T follicular helper cell (primary cell): ENCODE measurements around the gene RBKS.
A peak's percentile ranks its signal among the peaks of the same experiment; 100 is the strongest.
"Not testable (repeated sequence)": the region's sequence is repeated elsewhere in the genome, so short reads cannot be mapped to it uniquely, and the experiment has no call there.

Source experiments
- DNase-seq: peaks from one replicate; pipeline ENCODE4 v3.0.0-alpha.2; 2020; ENCODE audit warnings: low read depth

RBKS gene

DNA sequence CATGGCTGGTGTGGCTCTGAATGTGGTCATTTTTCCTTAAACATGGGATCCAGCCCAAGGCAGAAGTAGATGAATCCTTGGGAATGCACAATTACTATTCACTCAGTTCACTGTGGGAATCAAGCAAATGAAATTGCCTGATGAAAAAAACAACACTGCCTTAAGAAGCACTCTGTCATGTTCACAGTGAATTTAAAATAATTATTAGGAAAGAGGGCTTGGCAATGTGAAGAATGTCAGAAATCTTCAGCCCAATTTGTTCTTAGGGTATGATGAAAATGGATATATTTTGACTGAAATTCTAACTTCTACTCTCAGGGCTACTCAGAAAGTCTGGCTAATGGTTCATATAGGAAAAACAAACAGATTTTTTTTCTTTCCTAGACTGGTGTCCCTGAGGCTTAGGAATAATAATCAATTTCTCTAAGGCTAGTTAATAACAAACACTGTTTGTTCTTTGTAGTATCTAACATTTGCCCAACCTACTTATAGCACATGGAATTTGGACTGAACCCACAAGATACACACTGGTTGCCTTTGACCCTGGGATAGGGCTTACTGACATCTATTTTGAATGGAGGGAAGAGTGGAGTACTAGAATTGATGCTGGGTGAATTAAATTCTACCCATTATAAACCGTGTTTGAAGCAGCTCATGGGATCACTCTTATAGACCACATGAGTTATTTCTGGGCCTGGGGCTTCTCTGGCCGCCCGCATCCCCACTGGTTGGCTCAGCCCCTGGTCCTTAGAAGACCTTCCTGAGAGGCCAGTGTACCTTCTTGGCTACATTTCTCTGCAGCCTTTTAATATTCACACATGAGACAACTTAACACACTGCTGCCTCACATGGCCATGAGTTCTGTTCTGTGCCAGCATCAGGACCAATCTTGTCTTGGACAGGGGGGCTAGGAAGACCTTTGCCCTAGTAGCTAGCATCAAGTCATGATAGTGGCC lies 127.0 kb downstream of the RBKS start:
- no peak for DNase-seq

DNA sequence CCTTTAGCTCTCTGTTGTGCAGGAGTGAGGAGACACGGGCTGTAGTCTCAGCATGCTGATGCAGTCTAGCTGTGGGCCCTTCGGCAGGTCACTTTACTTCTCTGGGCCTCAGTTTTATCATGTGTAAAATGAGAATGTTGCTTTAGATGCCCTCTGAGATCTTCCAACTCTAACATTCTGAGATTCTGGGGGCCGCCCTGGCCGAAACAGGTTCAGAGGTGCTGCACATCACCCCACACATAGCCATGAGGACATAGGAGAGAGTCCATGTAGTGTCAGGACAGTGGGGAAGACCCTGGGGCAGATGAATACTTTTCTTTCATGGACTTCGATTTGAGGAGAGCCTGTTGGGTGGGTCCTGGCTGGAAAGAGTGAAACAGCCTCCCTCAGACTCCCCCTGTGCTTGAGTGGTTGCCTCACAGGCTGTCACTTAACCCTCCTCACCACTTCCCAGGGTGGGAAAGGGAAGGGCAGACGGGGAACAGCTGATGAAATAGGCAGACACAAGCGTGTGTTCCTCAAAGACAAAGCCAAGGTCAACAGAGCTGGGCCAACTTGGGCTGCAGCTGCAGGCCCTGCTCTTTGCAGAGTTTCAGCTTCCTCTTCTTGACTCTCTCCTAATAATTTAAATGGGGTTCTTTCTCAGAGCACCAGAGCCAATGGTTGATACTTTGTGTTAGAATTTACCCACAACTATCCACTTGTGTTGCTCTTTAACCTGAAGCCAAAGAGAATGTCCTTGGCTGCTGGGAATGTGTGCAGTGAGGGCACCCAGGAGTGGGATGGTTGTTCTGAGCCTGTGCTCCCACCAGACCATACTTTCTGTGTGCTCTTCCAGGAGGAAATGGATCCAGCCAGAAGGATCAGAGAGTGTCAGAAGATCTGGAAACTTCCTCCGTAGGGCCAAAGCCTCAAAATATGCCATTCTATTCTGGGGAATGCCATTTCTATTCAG lies 133.4 kb downstream of the RBKS start:
- no peak for DNase-seq

DNA sequence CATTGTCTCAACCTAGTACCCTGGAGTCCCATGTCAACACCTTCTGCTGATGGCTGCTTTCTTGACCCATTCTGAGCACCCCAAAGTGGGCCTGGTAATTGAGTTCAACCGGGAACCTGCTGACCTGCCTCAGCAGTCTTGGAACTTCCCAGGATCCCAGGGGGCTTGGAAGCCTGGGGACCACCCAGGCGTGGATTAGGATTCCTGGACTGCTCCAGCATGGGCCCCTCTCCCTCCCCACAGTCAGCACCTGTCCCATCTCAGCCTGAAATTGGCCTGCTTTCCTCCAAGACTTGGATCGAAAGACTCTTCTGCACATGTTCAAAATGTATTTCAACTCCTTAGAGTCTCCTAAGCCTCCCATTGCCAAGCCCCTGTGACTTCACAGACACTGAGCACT lies 134.1 kb downstream of the RBKS start:
- DNase-seq, result no peak

DNA sequence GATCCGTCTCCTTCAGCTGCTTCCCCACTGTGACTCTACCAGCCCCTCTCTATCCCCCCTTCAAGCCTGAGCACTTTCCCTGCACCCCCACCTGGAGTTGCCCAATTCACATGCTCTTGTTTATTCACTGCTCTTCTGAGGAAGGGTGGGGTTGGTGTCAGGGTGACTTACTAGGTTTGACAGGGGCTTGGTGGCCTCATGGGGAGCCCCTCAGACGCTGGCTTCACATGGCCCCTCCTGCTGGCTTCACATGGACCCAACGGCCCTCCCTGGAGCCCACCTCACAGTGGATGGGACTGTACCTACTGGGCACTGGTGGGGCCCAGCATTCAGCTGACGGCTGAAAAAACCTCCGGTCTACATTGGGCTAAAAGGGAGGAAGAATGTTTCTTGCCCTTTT lies 135.4 kb downstream of the RBKS start:
- DNase-seq, result no peak

DNA sequence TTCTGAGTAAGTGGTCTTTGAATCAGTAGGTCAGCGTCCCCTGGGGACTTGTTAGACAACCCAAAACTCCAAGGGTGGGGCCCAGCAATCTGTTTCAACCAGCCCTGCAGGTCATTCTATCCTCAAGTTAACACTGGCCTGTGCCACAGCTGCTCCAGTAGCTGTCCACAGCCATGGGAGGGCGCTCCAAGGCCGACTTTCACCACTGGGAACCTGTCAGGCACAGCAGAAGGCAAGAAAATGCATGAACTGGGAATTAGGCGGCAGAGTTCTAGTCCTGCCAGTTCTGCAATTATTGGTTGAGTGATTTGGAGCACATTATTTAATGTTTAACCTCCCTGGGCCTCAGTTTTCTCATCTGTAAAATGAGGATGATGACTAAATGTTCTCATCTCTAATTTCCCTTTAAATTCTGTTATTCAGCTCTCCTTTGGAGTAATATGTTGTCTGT lies 136.0 kb downstream of the RBKS start:
- peak; percentile 47 for DNase-seq

DNA sequence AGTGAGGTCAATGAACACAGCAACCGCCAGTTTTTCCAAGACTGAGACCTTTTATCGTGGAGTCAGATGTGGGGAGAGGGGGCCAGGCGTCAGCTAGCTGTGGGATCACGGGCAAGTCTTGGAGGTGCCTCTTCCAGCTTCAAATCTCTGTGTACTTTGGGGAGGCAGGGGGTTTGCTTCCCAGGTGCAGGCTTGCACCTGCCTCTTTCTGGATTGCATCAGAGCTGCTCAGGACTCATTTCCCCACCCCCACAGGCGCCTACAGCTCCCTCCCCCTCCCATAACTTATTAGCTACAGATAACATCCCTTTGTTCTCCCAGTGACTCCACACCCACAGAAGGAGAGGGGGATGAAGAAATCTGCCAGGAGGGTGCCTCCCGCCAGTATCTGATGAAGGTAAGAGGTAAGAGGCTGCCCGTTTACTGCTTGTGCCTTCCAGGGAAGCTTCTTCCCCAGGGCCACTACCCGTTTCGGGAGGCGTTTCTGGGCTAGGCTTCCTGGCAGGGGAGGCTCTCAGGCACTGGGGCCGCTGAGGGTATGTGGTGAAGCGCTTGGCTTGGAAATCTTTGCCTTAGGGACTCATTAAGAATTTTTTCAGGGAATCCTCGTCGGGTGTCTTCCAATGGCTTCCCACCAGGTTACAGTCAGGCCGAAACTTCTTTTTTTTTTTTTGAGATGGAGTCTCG lies 137.5 kb downstream of the RBKS start:
- no peak for DNase-seq

DNA sequence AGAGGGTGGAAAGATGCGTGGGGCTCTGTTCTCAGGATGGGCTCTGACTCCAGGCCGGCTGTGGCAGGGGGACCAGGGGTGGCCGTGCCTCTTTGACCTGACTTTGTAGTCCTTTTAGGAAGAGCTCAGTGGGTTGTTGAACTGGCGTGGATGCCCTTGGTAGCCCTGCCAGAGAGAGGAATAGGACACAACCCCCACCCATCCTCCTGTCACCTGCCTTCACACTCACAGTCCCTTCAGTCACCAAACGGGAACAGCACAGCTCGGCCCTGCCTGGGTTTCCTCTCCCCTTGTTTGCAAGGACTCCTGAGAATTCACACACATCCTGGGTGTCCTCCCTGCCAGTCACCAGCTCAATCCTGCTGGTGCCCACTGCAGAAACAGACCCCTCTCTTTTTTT lies 138.8 kb downstream of the RBKS start:
- no peak for DNase-seq

DNA sequence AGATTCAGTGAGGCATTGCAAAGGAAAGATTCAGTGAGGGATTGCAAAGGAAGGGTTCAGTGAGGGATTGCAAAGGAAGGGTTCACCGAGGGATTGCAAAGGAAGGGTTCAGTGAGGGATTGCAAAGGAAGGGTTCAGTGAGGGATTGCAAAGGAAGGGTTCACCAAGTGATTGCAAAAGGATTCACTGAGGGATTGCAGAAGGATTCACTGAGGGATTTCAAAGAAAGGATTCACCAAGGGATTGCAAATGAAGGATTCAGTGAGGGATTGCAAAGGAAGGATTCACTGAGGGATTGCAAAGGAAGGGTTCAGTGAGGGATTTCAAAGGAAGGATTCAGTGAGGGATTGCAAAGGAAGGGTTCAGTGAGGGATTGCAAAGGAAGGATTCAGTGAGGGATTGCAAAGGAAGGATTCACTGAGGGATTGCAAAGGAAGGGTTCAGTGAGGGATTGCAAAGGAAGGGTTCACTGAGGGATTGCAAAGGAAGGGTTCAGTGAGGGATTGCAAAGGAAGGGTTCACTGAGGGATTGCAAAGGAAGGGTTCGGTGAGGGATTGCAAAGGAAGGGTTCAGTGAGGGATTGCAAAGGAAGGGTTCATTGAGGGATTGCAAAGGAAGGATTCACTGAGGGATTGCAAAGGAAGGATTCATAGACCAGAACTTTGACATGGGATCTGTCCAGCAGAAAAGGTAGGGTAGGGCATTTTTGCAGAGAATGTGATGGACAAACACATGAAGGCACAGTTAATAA lies 141.2 kb downstream of the RBKS start:
- DNase-seq, result not testable (repeated sequence)

DNA sequence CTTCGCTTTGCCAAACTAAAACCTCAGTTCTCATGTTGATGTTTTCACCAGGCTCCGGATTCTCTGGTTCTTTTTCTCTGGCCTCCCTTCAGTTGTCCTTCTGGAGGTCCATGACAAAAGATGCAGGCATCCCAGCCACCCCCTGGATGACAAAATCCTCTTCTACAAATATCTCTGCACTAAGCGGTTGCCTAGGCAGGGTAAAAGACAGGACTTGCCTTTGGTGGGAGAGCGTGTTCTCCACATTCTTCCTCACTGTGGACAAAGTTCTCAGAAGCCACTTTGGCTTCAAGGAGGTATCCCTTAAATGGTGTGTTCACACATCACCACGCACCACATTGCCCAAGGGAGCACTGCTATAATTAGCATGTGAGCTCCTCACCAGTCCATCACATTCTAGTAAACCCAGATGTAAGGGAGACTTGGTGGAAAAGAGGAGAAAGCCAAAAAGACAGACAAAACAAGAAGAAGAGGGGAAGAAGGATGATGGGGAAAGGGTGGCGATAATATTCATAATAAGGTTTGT lies 142.3 kb downstream of the RBKS start:
- no peak for DNase-seq

DNA sequence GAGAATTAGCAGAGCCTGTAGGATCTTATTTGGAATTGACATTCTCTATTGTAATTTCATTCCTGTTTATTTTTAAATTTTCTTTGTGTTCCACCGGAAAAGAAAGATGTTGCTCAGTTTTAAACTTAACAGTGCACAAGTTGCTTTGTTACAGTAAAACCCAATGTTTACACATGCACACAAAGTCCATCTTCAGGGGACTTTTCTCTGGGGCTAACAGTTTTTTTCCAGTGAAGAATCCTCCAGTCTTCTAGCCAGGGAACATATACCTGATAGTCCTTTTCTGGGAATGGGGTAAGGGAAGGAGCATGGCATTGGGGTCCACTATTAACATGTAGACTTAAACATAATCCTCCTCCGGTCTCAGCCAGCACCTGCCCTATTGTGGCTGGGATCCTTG lies 143.9 kb downstream of the RBKS start:
- DNase-seq, result no peak

DNA sequence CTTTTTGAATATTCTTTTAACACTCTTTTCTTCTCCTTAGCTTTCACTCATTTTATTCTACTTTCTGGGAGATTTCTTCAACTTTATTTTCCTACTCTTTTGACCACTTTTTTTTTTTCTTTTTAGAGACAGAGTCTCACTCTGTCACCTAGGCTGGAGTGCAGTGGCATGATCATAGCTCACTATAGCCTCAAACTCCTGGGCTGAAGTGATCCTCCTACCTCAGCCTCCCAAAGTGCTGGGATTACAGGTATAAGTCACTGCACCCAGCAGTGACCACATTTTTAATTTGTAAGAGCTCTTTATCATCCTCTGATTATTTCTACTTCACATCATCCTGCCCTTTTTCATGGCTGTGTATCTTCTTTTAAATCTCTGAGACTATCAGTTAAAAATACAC lies 144.7 kb downstream of the RBKS start:
- DNase-seq, result not testable (repeated sequence)

DNA sequence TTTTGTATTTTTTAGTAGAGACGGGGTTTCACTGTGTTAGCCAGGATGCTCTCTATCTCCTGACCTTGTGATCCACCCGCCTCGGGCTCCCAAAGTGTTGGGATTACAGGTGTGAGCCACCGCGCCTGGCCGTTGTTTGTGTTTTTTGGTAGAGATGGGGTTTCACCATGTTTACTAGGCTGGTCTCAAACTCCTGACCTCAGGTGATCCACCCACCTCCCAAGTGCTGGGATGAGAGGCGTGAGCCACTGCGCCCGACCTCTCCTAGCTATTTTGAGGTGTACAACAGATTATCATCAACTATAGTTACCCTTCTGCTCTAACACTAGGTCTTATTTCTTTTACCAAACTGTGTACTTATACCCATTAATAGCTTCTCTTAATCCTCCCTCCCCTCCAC lies 147.6 kb downstream of the RBKS start:
- DNase-seq, result no peak

DNA sequence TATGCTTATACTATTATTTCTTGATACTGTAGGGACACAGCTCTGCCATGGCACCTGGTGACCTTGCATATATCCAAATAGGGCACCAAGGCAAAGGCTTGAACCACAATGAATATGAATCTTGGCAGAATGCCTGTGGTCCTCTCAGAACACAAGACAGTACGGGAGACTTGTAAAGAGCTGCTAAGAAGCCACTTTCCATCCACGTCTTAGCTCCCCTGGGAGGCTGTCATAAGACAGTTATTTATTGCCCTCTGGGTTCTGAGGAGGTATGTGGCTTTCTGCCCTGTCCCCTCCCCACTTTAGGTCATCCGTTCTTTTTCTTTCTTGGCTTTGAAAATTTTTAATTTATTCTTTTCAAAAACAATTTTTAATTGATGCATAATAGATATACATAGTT lies 148.5 kb downstream of the RBKS start:
- DNase-seq, result no peak

DNA sequence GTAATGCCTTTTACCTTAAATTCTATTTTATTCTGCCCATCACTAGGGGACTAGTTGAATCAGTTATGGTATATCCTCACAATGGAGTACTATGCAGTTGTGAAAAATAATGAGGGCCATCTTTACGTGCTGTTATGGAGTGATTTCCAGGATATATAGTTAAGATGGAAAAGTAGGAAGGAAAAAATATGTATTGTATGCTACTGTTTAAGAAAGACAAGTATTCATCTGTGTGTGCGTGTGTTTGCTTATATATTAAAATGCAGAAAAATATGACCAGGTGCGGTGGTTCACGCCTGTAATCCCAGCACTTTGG lies 151.2 kb downstream of the RBKS start:
- DNase-seq, result no peak

DNA sequence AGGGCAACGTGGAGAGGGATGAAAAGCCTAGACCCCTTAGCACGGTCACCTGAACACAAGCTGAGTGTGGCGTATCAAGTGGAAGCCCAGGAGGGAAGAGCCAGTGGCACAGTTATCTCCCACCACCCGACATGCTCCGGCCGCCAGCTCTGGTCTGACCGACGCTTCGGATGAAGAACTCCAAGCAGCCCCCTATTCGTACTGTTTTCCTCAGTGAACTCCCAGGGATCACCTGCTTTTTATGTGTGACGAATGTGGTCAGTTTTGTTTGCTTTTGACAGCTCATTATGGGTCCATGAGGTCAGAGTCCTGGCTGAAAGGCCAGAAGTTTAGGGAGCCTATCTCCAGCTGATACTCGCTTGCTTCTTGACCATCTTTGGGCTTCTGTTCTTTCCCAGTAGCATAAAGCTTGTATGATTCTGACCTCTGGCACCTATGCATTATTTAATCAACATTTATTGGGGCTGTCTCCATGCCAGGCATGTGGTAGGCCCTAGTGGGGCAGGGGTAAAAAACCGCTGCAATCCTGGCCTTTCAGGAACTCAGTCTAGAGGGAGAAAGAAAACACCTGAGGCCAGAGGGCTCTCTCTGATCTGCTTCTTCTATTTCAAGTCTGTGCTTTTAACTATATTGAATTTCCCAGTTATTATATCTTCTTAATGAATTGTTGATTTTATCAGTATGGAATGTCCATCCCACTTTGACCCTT lies 151.7 kb downstream of the RBKS start:
- DNase-seq, result no peak

DNA sequence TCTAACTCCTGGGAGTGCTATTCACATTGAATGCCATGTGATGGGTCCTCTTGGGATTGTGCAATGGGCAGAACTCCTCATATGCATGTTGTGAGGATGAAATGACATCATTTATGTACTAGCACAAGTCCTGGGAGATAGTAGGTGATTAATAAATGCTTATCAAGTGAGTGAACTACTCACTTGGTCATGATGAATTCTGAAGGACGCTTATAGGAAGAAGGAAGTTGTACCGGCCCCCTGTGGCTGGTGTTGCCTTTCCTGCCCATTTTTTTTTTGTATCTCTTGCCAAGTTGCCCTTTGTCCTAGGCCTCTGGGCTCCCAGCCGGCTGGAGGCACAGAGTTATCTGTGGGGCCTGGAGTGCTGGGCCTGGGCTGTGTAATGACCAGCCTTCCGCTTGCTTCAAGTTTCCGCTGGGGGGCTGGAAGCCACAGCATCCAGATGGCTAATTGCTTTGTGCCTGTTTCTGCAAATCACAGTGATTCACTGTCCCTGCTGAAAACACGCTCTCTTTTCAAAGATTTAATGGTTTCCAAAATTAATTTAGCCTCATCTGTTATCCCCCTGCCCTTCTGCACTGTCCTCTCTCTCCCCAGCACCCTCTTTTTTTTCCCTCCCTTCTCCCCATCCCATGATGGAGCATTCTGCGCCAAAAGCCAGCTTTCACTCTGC lies 152.4 kb downstream of the RBKS start:
- no peak for DNase-seq

DNA sequence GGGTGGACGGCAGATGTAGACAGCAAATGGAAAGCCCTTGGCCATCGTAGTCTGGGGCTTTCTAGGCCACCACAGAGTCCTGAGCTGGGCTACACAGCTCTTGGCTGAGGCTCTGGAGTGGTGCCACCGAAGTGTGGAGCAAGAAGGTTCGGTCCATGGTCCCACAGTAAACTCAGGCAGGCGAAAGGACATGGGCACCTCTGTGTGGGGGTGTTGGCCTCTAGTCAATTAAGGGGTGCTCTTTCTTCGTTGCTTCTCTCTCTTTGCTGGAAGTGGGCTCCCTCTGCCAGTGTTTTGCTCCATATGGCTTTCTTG lies 153.3 kb downstream of the RBKS start:
- DNase-seq, result no peak

DNA sequence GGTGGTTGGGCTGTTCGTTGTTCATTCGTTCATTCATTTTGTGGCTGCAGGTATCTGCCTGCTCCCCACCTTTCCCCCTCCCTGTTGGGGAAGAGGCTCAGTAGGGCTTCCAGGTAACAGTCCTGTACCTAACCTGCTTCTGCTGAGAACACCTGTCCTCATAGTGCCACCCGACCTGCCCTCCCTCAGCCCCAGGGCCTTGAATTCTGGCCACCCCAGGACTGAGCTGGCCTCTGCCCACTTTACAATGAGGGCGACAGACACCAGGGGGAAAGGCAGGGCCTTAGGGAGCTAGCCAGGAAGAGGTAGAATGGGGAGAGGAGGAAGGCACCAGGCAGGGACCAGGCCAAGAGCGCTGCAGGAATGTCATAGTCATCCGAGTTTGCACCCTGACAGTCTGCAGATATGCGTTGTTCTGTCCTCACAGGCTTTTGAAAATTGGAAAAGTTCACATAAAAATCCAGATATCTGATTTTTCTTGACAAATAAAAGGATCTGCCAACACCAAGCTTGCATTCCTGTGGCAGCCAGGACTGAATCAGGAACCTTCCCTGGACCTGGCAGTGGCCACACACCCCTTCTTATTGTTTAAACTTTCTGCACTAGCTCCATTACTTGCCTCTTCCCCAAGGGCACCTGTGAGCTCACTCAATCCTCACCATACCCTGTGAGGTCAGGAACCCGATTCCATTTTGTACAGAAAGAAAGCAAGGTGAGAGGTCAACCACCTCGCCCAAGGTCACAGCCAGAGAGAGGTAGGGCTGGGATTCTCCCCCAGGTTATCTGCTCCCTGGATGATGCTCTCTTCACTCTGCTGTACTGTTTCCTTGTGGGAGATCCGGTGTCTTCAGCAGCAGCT lies 153.9 kb downstream of the RBKS start:
- no peak for DNase-seq

DNA sequence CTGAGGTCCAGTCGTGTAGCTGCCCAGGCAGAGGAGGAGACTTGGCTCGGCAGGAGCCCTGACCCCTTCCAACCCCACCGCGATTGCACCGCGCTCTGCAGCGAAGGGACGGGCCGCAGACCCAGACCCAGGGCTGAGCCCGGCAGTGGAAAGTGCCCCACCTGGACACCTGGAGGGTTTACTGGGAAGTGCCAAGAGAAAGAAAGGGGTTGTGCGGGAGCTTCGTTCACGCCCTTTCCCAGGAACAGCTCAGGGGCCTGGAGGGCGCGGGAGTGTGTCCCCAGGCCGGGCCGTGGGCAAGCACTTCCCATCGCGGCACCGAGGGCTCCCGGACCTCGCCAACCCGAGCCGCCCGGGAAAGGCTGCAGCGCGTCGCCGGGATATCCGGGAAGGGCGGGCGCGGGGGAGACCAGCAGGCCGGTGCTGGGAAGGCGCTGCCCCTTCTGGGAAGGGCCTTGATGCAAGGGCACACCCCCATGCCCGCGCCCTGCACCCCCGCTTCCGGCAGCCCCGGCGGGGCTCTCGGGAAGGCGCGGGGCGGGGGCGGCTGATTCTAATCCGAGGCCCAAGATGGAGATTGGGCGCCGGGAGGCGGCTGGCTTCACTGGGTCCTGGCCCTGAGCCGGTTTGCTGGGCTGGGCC lies 154.8 kb downstream of the RBKS start:
- DNase-seq, result peak; percentile 13
